GM19324 (cell line): ENCODE data around the gene CAPN13.

Experiments used
- ATAC-seq: cut with Tn5 transposase; IDR thresholded peaks from one replicate; pipeline ENCODE4 v1.9.1; 2021; ENCODE audit warnings: mild to moderate bottlenecking, moderate library complexity; ENCODE audit not compliant: unreplicated experiment, low FRiP score

The CAPN13 gene, protein sequence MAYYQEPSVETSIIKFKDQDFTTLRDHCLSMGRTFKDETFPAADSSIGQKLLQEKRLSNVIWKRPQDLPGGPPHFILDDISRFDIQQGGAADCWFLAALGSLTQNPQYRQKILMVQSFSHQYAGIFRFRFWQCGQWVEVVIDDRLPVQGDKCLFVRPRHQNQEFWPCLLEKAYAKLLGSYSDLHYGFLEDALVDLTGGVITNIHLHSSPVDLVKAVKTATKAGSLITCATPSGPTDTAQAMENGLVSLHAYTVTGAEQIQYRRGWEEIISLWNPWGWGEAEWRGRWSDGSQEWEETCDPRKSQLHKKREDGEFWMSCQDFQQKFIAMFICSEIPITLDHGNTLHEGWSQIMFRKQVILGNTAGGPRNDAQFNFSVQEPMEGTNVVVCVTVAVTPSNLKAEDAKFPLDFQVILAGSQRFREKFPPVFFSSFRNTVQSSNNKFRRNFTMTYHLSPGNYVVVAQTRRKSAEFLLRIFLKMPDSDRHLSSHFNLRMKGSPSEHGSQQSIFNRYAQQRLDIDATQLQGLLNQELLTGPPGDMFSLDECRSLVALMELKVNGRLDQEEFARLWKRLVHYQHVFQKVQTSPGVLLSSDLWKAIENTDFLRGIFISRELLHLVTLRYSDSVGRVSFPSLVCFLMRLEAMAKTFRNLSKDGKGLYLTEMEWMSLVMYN

DNA sequence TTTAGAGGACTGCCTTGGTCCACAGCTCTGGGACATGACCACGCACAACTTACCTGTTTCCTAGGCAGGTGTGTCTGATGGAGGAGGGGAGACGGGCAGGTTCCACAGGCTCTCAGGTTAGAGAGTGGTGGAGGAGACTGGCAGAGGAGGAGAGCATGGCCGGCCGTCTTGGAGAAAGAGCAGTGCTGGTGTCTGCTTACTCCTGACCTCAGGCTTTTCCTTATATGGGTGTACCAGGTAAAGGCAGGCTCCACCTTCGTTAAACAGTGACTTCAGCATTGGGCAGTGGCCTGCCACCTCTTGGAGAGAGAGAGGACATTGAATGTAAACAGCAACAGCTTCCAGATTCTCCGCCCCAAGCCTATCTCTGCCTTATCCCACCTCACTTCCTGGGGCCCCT is at the start of gene CAPN13:
Gene CAPN13 (minus strand): TSS at position 198 of the 400 bp plus-strand sequence. CDS start 20,121 bp downstream, outside the sequence.
- no peak for ATAC-seq

DNA sequence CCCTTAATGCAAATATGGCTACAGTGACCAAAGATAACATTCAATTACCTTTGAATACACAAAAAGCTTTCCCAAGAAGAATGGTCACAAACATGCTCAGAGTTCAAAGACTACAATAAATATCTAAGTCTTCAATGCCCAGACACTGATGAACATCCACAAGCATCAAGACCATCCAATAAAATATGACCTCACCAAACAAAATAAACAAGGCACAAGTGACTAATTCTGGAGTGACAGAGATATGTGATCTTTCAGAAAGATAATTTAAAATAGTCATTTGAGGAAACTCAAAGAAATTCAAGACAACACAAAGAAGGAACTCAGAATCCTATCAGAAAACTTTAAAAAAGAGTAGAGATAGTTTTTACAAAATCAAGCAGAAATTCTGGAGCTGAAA is 40.6 kb upstream of the CAPN13 start:
- no peak for ATAC-seq

DNA sequence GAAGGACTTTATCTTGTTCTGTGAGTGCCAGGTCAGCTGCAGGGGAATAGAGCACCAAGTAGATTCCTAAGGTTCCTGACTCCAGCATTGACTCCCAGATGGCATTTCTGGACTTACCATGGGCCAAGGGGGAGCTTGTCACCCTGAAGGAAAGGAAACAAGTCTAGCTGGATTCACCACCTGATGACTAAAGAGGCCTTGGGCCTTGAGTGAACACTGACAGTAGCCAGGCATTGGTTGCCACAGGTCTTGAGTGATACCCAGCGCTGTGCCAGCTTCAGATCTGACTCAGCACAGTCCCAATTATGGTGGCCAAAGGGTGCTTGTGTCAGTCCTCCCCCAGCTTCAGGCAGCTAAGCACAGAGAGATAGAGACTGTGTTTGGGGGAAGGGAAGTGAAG is 40.1 kb upstream of the CAPN13 start:
- no peak for ATAC-seq

DNA sequence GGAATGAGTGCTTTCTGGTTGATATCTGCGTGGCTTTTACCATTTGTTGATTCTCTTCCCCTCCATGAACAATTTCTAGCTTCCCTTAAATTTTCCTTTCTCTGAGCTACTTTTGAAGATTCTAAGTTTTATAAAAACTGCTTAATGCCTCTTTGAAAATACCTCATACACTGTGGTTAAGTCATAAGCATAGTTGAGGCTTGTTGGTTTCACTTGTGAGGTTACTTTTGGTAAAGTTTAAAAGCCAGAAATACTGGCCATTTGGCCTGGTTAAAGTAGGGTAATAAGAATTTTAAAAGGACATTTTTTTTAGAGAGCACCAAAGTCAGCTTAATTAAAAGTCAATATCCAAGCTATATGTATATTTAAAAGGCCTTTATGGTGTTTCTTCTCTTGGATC is 21.3 kb upstream of the CAPN13 start:
- no peak for ATAC-seq

DNA sequence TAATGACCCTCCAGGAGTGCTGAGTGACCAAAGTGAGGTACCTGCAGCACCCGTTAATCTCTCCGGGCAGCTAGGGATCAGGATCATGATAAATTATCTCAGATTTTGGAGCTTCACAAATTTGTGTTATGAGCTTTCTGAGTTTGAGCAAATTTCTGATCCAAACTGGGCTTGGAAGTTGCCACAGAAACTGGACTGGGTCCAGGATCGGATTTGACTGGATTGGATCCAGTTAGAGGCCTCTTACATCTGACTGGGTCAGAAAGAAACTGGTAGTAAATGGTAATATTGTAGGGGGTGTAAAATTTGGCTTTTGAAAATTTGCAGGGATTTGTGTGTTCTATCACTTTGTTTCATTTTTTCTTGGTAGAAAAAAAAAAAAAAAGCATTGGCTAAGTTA is 19.7 kb upstream of the CAPN13 start:
- no peak for ATAC-seq

DNA sequence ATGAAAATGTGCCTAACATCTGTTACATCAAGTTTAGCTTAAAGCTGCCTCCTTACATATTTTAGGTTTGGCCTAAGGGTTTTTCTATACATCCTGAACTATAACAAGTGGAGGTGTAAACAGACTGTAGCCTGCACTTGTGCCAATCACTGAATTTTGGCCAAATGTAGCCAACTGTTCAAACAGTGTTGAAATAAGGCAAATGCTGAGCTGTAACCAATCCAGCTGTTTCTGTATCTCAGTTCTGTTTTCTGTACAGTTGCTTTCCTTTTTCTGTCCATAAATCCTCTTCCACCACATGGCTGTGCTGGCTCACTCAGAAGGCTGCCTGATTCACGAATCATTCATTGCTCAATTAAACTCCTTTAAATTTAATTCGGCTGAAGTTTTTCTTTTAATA is 19.2 kb upstream of the CAPN13 start:
- no peak for ATAC-seq

DNA sequence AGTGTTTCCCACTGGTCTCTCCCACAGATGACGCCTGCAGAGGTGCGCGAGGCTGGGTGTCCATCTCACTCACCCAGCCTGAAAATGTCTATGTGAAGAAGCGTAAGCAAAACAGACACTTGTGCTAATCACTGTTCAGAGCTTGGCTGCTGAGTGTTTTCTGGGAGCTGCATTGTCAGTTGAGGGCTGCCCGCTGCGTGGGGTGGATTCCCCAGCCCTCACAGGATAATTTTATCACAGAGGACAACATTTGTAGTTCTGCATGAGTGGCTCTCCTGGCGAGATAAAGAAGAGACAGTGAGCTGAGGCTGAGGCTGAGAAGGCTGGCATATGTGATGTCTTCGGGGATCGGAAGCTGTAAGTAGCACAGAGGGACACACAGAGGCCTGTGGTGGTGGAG is 16.2 kb upstream of the CAPN13 start:
- no peak for ATAC-seq

DNA sequence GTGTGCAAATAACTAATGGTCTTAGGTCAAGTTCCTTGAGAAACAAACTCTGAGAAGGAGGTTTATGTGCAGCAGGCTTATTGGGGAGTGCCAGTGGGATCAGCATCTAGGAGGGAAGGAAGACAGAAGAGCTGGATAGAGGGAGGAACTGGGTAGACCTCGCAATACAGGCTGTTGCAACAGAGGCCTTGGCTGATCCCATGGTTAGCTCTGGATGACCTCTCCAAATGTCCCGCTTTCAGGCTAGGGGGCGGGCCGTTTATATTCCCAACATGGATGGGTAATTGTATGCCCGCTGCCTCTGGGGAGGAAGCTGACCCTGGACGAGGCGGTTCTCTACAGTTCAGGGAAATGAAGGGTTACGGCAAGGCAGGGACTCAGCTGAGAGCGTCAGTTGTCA is 14.7 kb upstream of the CAPN13 start:
- no peak for ATAC-seq

DNA sequence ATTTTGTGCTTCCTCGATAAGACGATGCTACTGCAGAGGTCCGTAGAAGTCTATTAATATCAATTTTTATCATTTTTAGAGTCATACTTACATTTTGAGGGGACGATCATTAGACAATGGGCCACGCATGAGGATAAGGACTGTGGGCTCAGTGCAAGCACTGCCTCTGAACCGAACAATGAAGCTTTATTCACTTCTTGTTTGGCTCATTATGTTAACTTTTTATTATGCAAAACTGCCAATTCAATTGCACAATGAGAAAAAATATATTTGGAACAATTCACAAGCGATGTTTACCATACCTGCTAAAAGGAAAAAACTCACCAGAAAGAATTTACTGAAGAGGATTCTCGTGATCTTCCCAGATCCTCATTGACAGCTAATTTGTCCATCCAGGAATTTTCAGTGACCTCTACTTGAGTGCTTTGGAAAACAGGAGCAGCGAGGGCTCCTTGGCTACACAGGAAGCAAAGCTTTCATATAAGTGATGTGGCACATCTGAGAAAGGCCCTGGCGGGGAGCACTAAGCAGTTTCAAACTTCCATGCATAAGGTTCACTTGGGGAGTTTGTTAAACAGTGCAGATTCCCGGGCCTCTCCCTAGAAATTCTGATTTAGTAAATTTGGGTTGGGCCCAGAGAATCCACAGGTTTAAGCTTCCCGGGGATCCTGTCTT is 13.3 kb upstream of the CAPN13 start:
- no peak for ATAC-seq

DNA sequence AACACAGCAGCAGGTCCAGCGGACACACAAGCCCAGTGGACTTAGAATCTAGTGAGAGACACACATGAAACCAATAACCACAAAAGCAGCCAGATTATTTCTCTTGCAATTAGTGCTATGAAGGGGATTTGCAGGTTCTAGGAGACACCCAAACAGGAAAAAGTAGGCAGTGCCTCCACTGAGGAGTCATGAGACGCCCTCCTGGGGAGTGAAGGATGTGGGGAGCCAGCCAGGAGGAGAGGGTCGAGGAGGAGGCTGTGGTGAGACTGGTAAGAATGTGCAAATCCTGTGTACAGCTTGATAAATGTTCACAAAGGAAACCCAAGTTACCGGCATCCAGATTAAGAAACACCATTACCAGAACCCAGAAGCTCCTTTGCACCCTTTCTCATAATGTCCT is 2.7 kb upstream of the CAPN13 start:
- no peak for ATAC-seq

DNA sequence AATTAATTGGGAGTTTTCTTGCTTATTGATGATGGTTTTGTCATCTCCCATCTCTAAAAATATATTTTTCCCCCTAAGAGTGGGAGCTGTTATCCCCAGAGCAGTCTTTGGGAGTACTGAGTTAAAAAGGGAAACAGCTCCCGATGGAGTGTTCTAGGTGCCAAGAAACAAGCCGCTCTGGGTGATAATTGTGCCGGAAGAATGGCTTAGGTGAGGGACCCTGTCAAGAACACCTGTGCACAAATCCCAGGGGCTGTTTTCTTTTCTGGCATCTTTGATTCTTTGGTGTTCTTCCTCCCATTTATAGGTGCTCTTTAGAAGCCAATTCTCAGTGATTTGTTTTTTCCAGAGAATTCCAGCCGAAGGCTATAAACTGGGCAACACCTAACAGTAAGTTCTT is 1.4 kb upstream of the CAPN13 start:
- no peak for ATAC-seq

DNA sequence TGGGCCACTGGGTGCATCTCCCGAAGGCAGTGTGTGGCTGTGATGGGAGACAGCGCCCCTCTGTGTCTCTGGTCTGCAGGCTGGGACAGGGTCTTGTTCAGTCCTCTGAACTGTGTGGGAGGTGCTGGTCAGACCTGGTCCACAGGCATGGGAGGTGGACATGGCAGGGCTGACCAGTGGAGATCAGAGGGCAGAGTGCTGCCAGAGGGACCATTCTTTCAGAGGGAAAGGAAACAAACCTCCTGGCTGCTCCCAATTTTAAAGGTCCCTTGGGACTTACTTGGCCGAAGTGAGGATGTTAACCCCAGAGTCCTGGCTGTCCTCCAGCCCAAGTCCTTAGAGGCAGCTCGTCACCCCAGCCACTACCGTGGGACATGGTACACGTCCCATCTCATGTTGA is 4.0 kb downstream of the CAPN13 start:
- ATAC-seq: no peak

DNA sequence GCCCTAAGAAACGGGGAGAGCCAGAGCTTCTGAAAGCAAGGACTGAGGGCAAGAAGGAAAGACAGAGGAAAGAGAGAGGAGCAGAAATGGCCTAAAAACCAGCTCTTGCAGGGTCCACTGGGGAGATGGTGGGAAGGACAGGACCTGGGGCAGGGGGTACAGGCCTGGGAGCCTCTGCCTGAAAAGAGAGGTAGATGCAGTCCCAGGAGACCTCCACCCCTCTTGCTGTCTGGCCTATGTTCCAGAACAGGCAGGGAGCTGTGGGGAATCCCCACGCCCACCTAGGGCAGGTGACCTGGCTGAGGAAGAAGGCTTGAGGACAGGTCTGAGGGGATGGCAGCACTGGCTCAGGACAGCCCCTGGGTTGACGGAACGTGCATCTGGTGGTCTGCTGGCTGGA is 4.6 kb downstream of the CAPN13 start:
- no peak for ATAC-seq

DNA sequence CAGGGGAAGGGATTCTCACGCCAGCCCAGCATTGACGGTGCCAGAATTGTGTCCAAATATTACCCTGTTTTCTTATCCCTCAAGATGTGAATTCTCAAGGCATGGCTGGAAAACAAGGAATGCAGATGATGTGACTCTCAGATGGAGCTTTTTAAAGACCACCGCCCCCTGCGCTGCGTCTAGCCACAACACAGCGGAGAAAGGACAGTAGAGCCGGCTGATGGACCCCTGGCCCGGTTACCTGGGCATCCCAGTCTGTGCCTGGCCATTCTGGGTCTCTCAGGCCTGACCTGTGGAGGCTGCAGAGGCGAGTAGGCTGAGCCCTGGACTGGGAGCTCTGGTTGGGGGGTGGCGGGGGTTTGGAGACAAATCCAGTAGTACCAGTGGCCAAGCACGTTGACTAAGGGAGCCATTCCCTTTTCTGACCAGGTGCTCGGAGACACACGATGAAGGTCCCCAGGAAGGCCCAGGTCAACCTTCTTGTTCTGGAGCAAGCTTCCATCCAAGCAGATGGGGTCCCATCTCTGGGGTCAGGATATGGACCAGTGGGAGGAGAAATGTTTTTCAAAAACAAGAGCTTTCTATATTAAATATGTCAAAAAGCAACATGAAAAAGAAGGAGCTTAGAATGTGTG is 5.3 kb downstream of the CAPN13 start:
- no peak for ATAC-seq

DNA sequence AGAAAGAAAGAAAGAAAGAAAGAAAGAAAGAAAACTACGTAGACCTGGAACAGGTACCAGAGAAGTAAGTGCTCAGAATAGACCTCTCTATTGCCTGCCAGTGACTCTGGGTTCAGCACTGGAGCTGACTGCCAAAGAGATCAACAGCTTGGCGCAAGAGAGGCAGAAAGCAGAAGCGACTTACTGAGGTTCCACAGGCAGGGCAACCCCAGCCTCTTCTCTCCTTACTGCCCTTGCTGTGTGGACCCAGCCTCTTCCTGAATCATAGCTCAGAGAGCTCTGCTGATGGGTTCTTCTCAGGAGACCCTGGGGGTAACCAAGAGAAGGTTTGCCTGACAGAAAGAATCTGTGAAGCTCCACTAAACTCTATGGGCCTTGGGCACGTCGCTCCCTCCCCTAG is 7.1 kb downstream of the CAPN13 start:
- ATAC-seq: no peak

DNA sequence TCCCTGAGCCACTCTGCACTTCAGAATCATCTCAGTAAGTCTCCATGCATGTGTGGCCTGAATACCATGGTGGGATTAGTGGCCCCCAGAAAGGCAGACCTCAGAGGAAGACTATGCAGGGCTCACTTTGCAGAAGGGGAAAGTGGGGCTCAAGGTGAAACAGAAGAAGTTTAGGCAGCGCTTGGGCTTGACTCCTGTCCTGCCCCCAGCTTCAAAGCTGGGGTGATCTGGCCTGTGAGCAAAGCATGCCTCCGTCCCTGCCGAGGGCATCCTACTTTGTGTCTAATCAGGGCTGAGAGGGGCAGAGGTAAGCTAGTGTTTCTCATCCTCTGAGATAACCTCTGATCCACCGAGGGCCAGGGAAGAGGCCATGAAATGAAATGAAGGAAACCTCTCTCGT is 7.9 kb downstream of the CAPN13 start:
- no peak for ATAC-seq

DNA sequence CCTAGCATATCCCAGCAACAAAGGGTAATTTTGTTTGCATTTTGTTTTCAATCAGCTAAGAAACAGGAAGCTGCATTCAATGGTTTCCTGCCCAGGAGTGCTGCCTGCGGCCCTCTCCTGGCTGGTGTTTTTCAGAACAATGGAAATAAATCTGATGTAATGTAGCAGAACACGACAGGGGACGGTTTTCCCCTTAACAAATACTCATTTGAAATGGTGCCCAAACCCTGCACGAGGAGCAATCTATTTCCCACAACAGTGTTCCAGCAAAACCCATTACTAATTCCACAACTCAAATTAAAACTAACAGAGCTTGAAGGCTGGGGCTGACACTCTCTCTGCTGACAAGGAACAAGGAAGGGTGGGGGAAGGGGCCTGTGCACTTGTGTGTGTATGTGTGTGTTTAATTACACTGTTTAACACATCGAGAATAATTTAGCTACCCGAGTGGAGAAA is 8.7 kb downstream of the CAPN13 start:
- no peak for ATAC-seq

DNA sequence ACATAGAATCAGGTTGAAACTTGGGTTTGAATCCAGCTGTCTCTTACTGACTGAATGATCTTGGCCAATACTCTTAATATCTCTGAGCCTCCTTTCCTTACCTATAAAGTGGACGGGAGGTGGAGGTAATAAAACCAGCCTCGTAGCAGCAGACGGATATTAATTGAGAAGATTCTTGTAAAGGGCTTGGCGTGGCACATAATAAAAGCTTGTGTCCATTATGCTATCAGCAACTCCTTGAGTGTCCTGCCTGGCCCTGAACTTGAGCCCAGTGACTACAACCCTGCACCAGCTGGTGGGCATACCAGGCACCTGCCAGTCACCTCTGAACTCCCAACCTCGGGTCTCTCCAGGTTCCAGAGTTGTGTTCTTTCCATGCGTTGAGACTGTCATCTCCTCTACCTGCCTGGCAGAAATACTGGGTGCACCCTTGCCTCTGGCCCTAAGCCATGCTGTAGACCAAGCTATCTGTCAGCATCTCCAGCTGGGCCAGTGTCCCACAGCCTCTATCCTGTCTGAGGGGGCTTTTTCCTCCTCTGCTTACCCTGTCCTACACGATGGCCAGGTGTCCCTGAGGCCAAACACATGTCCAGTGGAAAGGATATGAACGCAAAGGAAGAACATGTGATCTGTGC is 9.7 kb downstream of the CAPN13 start:
- no peak for ATAC-seq

DNA sequence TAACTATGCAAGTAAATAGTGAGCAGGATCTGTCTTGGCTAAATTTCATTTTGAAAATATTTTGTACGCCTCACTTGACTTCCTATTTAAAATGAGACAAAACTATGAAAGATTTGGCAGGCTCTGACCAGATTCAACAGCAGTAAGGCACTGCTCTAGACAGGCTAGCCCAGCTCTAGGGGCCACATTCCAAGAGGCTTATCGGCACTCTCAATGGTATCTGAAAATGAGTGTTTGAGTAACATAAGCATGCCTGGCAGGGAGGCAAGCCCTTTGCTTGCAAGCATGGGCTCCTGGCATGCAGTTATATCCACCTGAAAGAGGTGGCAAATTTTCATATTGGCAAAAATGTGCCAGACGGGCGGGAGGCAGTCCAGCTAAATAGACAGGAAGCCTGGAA is 10.5 kb downstream of the CAPN13 start:
- no peak for ATAC-seq

DNA sequence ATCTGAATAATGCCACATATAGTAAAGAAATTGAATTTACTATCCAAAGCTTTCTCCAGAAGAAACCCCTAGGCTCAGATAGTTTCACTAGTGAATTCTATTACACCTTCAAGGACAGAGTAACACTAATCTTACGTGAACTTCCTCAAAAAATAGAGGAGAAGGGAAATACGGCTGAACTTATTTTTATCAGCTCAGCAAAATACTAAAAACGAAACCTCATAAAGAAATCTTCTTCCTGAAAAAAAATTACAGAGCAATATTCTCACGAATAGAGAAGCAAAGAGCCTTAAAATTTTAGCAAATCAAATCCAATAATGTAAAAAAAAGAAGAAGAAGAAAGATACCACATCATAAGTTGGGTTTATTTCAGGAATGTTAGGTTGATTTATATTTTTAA is 14.7 kb downstream of the CAPN13 start:
- no peak for ATAC-seq

DNA sequence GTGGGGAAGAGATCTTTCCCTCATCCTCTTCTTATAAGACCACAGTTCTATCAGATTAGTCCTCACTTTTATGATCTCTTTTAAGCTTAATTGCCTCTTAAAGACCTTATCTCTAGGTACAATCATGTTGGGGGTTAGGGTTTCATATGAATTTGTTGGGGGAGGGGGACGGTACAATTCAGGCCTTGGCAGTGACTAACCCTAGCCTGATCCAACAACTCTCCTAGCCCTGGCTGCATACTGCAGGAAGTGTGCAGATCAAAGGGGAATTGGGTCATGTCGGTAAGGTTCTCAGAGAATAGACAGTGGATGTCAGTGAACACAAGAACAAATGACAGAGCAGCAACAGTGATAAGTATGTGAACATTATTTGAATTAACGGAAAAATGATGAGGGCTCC is 16.4 kb downstream of the CAPN13 start:
- no peak for ATAC-seq
